Esophagus squamous epithelium (tissue), 4 donors: ENCODE measurements around the gene LYRM9.

Source experiments
- POLR2A ChIP-seq, 4 donors: fragments of 450-650 bp; IDR thresholded peaks; one replicate each; pipeline ENCODE4 v1.6.1; 2017; ENCODE audit warnings: antibody characterized with exemption in 4 of 4, mild to moderate bottlenecking in 4 of 4, moderate library complexity in 3 of 4
- TF ChIP-seq, protein P1 (sequence below), 6 experiments: fragments of 450-650 bp in 4 of 6; fragments of 200-600 bp in 2 of 6; sonication (generic) in 2 of 6; IDR thresholded peaks; one replicate each; pipeline ENCODE4 v1.5.1; 2016 to 2019; ENCODE audit warnings: antibody characterized with exemption in 6 of 6, mild to moderate bottlenecking in 4 of 6, moderate library complexity in 4 of 6

DNA sequence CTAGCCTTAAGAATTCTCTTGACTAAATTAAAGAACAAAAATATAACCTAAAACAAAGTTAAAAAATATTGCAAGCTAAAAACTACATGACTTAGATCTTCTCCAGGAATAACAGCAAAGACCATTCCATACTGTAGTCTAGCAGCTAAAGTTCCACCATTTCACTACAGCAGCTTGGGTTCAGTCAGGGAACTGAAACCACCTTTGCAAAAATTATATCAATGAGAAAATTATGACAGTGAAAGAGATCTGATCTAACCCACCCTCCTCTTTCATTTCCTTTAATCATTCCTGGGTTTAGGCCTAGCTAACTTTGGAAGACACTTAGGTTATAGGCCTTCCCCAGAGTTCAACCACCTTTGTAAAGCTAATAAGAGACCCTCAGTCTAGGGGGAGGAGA lies 56.5 kb downstream of the LYRM9 start:
- TF ChIP-seq POLR2A (IDR thresholded peaks at IDR 0.05) = no peak
- TF ChIP-seq, protein P1, sequence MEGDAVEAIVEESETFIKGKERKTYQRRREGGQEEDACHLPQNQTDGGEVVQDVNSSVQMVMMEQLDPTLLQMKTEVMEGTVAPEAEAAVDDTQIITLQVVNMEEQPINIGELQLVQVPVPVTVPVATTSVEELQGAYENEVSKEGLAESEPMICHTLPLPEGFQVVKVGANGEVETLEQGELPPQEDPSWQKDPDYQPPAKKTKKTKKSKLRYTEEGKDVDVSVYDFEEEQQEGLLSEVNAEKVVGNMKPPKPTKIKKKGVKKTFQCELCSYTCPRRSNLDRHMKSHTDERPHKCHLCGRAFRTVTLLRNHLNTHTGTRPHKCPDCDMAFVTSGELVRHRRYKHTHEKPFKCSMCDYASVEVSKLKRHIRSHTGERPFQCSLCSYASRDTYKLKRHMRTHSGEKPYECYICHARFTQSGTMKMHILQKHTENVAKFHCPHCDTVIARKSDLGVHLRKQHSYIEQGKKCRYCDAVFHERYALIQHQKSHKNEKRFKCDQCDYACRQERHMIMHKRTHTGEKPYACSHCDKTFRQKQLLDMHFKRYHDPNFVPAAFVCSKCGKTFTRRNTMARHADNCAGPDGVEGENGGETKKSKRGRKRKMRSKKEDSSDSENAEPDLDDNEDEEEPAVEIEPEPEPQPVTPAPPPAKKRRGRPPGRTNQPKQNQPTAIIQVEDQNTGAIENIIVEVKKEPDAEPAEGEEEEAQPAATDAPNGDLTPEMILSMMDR (IDR thresholded peaks at IDR 0.05) = no peak
